OCI-LY3 (cell line): ENCODE measurements around the gene HSD11B1L.

ENCODE experiments used
- EZH2phosphoT487 ChIP-seq: fragments of 200-600 bp; shearing (Covaris generic); IDR thresholded peaks from 2 replicates; pipeline ENCODE4 v1.6.1; 2018; ENCODE audit warnings: antibody characterized with exemption, mixed run types, low read depth
- TF ChIP-seq, protein P1 (sequence below): fragments of 200-600, 300-600 bp; sonication (generic); IDR thresholded peaks from 2 replicates; pipeline ENCODE4 v1.5.1; 2014; ENCODE audit warnings: antibody characterized with exemption, low read length, low read depth

DNA sequence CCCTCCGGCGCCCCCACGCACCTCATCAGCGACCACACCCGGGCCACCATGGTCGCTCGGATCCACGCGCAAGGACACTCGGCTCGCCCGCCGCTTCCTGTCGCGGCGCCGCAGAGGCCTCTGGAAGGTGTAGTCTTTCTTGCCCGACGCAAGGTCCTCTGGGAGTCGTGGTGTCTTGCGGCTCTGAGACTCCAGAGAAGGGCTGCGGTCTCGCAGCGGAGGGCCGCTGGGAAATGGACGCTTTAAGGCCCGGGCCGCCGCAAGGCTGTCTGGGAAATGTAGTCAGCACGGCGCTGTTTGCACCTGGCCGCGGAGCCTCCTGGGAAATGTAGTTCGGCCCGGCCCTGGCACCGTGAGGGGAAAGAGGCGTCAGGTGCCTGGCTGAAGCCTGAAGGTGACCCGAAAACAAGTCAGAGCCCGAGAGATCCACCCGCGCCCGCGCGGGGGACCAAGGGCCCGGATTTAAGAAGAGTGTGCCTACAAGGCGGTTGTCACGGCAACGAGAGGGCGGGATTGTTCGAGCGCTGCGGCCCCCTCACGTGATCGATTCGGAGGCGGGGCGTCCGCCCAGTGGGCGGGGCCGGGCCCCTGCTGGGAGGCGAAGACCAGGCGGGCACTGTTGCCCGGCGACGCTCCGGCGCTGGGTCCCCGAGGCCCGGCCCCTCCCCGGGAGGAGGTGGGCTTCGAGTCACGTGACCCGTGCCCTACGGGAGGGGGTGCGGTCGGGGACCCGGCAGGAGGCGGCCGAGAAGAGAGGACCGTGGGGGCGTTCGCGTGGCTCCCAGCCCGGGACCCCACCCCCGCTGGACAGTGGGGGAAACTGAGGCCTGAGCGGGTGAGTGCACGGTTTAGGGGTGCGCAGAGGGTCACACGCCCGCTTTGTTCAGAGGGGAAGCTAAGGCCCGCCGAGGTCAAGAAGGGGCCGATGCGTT lies at the start of gene HSD11B1L, which contains the start of gene MICOS13:
- TF ChIP-seq, protein P1, sequence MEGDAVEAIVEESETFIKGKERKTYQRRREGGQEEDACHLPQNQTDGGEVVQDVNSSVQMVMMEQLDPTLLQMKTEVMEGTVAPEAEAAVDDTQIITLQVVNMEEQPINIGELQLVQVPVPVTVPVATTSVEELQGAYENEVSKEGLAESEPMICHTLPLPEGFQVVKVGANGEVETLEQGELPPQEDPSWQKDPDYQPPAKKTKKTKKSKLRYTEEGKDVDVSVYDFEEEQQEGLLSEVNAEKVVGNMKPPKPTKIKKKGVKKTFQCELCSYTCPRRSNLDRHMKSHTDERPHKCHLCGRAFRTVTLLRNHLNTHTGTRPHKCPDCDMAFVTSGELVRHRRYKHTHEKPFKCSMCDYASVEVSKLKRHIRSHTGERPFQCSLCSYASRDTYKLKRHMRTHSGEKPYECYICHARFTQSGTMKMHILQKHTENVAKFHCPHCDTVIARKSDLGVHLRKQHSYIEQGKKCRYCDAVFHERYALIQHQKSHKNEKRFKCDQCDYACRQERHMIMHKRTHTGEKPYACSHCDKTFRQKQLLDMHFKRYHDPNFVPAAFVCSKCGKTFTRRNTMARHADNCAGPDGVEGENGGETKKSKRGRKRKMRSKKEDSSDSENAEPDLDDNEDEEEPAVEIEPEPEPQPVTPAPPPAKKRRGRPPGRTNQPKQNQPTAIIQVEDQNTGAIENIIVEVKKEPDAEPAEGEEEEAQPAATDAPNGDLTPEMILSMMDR: no peak
- TF ChIP-seq EZH2phosphoT487: no peak
